ENCODE results near the gene KNOP1.
A peak's percentile ranks its signal among the peaks of the same experiment; 100 is the strongest.

The KNOP1 gene

GRCh38 chr16:19708296-19709205, 9.5 kb downstream of the KNOP1 start:
- no peak for DNase-seq (ENCODE audit: low read depth in 4 of 4, low spot score in 1 of 4)

- DNase-seq (ENCODE audit: low read depth in 4 of 4, low spot score in 1 of 4) = no peak
These were observed 10.3 kb downstream of the KNOP1 start for GRCh38 chr16:19707569-19708295.

GRCh38 chr16:19706846-19707245, 11.2 kb downstream of the KNOP1 start:
- no peak for DNase-seq (ENCODE audit: low read depth in 4 of 4, low spot score in 1 of 4)

DNA sequence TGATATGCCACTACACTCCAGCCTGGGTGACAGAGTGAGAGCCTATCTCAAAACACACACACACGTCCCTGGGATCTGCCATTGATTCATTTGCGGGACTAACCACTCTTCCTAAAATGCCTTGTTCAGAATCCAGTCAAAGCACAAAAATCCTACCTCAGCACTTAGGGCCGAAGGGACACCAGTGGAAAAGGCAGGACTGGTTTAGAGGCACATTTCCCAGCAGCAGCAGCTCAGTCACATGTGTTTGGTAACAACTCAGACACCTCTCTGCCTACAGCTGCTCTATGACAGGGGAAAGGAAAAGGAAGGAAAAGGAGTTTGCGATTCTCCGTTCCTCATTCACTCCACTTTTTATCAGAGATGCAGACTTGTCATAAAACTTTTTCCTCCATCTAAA, 12.2 kb downstream of the KNOP1 start:
- DNase-seq (ENCODE audit: low read depth in 4 of 4, low spot score in 1 of 4) = no peak

DNA sequence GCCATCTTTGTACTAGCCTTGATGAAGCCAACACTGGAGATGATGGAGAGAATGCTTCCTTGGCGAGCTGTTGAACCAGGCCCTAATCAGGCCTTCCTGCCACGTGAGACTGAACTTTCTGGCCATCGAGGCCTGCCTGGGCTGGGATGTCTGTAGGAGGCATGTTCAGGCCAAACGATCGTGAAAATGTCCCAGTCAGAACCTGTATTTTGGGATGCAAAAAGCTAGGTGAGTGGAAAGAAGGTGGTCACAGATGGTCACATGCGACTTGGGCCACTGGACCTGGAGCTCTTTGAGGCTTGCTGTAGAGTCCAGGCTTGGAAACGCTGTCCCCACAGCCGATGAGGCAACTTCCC, 12.9 kb downstream of the KNOP1 start:
- DNase-seq (ENCODE audit: low read depth in 4 of 4, low spot score in 1 of 4) = no peak

GRCh38 chr16:19704321-19705145, 13.5 kb downstream of the KNOP1 start:
- no peak for DNase-seq (ENCODE audit: low read depth in 4 of 4, low spot score in 1 of 4)

GRCh38 chr16:19703172-19703889, 14.7 kb downstream of the KNOP1 start:
- DNase-seq (ENCODE audit: low read depth in 4 of 4, low spot score in 1 of 4) = no peak

GRCh38 chr16:19701091-19701490, 16.9 kb downstream of the KNOP1 start:
- no peak for DNase-seq (ENCODE audit: low read depth in 4 of 4, low spot score in 1 of 4)

GRCh38 chr16:19700319-19700781, 17.7 kb downstream of the KNOP1 start:
- no peak for DNase-seq (ENCODE audit: low read depth in 4 of 4, low spot score in 1 of 4)

GRCh38 chr16:19699472-19699871, 18.6 kb downstream of the KNOP1 start:
- no peak for DNase-seq (ENCODE audit: low read depth in 4 of 4, low spot score in 1 of 4)

DNA sequence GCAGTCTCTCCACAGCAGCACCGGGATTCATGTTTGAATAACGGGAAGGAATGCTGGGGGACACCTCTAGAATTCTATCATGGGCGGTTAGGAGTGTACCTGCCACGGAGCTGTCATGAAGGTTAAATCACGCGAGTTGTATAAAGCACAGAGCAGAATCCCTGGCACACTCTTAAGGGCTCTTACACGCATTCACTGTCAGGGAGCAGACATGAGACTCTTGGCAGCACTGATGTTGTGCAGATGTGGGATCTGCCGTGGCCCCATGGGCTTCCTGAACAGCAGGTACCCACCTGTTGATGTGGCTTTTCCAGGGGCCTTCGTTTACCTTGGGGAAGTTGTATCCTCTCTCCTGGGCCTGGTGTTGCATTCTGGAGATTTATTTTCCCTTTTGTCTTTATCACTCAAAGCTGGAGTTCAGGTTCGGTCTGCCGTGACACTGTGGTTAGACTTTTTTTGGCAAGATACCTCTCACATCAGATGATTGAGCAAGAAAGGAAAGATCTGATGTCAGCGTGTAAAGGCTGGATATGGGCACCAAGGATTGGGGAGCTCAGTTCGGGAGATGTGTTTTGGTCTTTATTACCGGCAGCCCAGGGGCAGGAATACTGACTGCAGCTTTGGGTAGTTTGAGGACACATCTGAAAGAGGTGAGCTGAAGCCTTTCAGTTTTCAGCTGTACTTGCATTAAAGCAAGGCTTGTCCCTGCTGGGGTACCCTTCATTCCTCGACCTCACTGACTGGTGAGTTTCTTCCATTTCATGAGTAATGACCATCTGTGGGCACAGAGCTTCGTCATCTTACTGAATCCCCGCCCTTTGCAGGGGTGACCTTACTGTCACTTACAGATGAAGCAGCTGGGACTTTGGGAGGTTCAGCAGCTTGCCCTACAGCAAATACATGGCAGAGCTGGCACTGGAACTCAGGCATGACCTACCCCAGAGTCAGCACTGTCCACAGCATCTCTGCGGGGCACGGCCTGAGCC, 19.3 kb downstream of the KNOP1 start:
- no peak for DNase-seq (ENCODE audit: low read depth in 4 of 4, low spot score in 1 of 4)

- DNase-seq (ENCODE audit: low read depth in 4 of 4, low spot score in 1 of 4) = no peak
These were observed 20.2 kb downstream of the KNOP1 start for GRCh38 chr16:19697756-19698318.

DNA sequence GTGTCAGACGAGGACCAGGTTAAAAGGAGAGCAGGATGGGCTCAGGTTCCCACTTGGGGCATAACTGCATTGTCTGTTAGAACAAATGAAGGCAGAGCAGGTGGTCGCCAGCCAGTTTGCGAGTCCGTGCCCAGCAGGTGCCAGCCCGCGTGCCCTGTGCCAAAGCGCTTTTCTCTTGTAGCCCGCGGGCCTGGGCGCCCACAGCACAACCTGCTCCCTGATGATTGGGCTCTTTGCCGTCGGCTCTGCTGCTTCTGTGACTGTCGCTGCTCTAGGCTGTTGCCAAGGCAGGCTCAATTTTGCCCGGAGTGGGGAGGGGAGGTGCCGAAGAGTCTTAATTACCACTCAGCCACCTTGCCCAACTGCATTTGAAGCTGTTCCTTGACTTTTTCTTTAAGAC, 21.1 kb downstream of the KNOP1 start:
- DNase-seq (ENCODE audit: low read depth in 4 of 4, low spot score in 1 of 4) = no peak

DNA sequence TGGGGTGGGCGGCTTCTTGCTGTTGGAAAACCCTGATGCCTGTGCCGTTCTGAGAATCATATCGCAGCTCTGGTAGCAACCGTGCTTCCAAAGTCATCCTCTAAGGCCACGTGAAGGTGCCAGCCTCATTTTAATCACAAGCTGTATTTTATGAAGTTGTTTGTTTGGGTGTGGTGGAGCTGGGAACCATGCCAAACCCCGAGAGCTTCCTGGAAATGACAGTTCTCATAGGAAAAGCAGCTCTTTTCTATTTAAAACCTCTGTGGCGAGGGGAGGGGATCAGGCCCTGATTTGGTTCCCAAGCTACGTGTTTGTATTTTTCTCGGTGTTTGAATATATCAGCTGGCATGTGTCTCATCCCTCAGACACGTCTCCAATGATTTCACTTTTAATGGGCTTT, 21.7 kb downstream of the KNOP1 start:
- peak in 1 of 4 experiments; percentile 25 for DNase-seq (ENCODE audit: low read depth in 4 of 4, low spot score in 1 of 4)

- no peak for DNase-seq (ENCODE audit: low read depth in 4 of 4, low spot score in 1 of 4)
These were observed 23.0 kb downstream of the KNOP1 start for GRCh38 chr16:19694989-19695388.

DNA sequence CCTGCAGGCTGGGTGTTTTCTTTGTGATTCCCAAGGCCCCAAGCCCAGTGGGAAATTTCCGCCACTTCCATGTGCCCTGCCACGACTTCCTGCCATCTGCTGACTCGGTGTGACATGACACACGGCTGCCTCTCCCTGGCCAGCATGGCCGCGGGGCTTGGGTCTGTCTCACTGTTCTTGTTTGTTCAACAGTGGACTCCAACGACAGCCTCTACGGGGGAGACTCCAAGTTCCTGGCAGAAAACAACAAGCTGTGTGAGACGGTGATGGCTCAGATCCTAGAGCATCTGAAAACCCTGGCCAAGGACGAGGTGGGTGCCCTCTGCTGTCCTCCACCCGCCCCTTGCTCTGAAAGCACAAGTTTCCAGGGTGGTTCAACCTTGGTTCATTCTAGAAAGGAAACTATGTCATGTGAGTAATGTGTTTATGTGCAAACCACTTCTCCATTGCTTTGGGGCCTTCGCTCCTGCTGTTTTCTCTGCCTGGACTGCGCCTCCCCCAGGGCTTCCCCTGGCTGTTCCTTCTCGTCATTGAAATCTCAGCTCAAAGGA, 26.8 kb downstream of the KNOP1 start:
- DNase-seq (ENCODE audit: low read depth in 4 of 4, low spot score in 1 of 4) = no peak

DNA sequence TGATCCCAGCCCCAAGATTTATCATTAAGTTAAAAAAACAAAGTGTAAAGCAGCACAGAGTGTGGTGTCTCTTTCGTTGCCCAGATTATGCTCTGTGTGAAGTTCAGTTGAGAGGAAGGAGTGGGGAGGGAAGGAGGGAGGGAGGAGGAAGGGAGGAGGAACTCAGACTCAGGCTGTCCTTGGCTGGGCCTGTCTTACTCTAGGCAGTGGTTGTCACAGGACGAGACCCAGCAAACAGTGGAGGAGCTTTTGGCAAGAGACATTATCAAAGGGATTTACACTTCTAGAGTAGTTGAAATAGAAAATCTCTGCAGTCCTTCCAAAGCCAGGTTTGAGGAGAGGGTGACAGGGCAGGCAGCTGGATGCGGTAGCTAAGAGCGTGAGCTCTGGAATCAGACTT, 27.8 kb downstream of the KNOP1 start:
- no peak for DNase-seq (ENCODE audit: low read depth in 4 of 4, low spot score in 1 of 4)

DNA sequence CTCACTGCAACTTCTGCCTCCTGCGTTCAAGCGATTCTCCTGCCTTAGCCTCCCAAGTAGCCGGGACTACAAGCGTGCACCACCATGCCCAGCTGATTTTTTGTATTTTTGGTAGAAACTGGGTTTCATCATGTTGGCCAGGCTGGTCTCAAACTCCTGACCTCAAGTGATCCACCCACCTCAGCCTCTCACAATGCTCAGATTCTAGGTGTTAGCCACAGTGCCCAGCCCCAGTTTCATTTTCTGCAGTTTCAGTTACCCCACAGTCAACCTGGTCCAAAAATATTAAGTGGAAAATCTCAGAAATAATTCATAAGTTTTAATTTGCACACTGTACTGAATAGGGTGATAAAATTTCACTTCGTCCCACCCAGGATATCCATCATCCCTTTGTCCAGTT, 28.7 kb downstream of the KNOP1 start:
- no peak for DNase-seq (ENCODE audit: low read depth in 4 of 4, low spot score in 1 of 4)

GRCh38 chr16:19688396-19689024, 29.5 kb downstream of the KNOP1 start:
- no peak for DNase-seq (ENCODE audit: low read depth in 4 of 4, low spot score in 1 of 4)

Measured in stimulated activated CD4-positive, alpha-beta T cell treated with anti-CD3 and anti-CD28 coated beads, Interleukin-1b, Interleukin-23, amount 100 ng/mL, for 24 hours (primary cell).